ENCODE results near the gene CLCN2.

The CLCN2 gene

GRCh38 chr3:184387174-184387714, 25.8 kb upstream of the CLCN2 start:
- H4K5ac ChIP-seq (ENCODE audit: low read length) = no peak overlapping the region
- H2BK15ac ChIP-seq (replicated peaks; ENCODE audit: low read depth) = no peak overlapping the region
- no peak overlapping the region for H2BK120ac ChIP-seq (ENCODE audit: low read depth, low read length)
- no peaks in the 10 kb centered on the region for H3K79me2 ChIP-seq (ENCODE audit: control insufficient read depth, insufficient read depth, low read length)
- H2BK5ac ChIP-seq (ENCODE audit: low read length) = no peak overlapping the region
- no peaks in the 10 kb centered on the region for H3K4me1 ChIP-seq (ENCODE audit: control insufficient read depth, low read depth, low read length)
- H3K56ac ChIP-seq (ENCODE audit: low read length) = no peak overlapping the region
- no peaks in the 10 kb centered on the region for H3K27me3 ChIP-seq (ENCODE audit: insufficient read depth, low read length, poor library complexity)
- H3K9ac ChIP-seq (ENCODE audit: low read length) = no peak overlapping the region
- DNase-seq = no peak
- H2AK5ac ChIP-seq (ENCODE audit: low read length) = no peak overlapping the region
- no peak overlapping the region for H3K18ac ChIP-seq (ENCODE audit: low read length)
- H3K36me3 ChIP-seq (ENCODE audit: control insufficient read depth, insufficient read depth, low read length) = no peaks in the 10 kb centered on the region
- no peak overlapping the region for H3K4me3 ChIP-seq (ENCODE audit: low read length)
- no peak overlapping the region for H3K4ac ChIP-seq (ENCODE audit: low read depth, low read length)
- no peaks in the 10 kb centered on the region for H3K79me1 ChIP-seq (ENCODE audit: low read length)
- no CpG with 5 or more reads among the region's 12 CpGs for WGBS (ENCODE audit: extremely low coverage, insufficient coverage, low lambda C conversion rate)
- H3K4me2 ChIP-seq (ENCODE audit: low read length) = no peak overlapping the region
- no peak overlapping the region for H3K23ac ChIP-seq (ENCODE audit: low read length)
- H3K27ac ChIP-seq (ENCODE audit: low read depth, low read length) = no peak overlapping the region
- no peak overlapping the region for H4K8ac ChIP-seq (ENCODE audit: low read depth, low read length)

GRCh38 chr3:184386047-184386806, 24.8 kb upstream of the CLCN2 start:
- Histone ChIP-seq H2AK5ac (ENCODE audit: low read length) (no peak overlapping the region), H3K4ac (ENCODE audit: low read depth, low read length) (no peak overlapping the region), H3K56ac (ENCODE audit: low read length) (no peak overlapping the region), H3K4me2 (ENCODE audit: low read length) (no peak overlapping the region), H2BK120ac (ENCODE audit: low read depth, low read length) (no peak overlapping the region), H3K23ac (ENCODE audit: low read length) (no peak overlapping the region), H3K36me3 (ENCODE audit: control insufficient read depth, insufficient read depth, low read length) (no peaks in the 10 kb centered on the region), H4K8ac (ENCODE audit: low read depth, low read length) (no peak overlapping the region), H2BK15ac (replicated peaks; ENCODE audit: low read depth) (no peak overlapping the region), H4K5ac (ENCODE audit: low read length) (no peak overlapping the region), H3K27me3 (ENCODE audit: insufficient read depth, low read length, poor library complexity) (peaks cover under 1% of the 10 kb centered on the region), H2BK5ac (ENCODE audit: low read length) (no peak overlapping the region), H3K27ac (ENCODE audit: low read depth, low read length) (no peak overlapping the region), H3K79me1 (ENCODE audit: low read length) (no peaks in the 10 kb centered on the region), H3K4me3 (ENCODE audit: low read length) (no peak overlapping the region), H3K4me1 (ENCODE audit: control insufficient read depth, low read depth, low read length) (no peaks in the 10 kb centered on the region), H3K18ac (ENCODE audit: low read length) (no peak overlapping the region), H3K9ac (ENCODE audit: low read length) (no peak overlapping the region), H3K79me2 (ENCODE audit: control insufficient read depth, insufficient read depth, low read length) (no peaks in the 10 kb centered on the region)
- no CpG with 5 or more reads among the region's 37 CpGs for WGBS (ENCODE audit: extremely low coverage, insufficient coverage, low lambda C conversion rate)
- DNase-seq = no peak

- Histone ChIP-seq H3K23ac (ENCODE audit: low read length) (no peak overlapping the region), H3K9ac (ENCODE audit: low read length) (no peak overlapping the region), H2BK5ac (ENCODE audit: low read length) (no peak overlapping the region), H3K4me2 (ENCODE audit: low read length) (no peak overlapping the region), H4K5ac (ENCODE audit: low read length) (no peak overlapping the region), H3K36me3 (ENCODE audit: control insufficient read depth, insufficient read depth, low read length) (no peaks in the 10 kb centered on the region), H4K8ac (ENCODE audit: low read depth, low read length) (no peak overlapping the region), H2BK120ac (ENCODE audit: low read depth, low read length) (no peak overlapping the region), H3K79me2 (ENCODE audit: control insufficient read depth, insufficient read depth, low read length) (no peaks in the 10 kb centered on the region), H3K4me3 (ENCODE audit: low read length) (no peak overlapping the region), H3K56ac (ENCODE audit: low read length) (no peak overlapping the region), H2AK5ac (ENCODE audit: low read length) (no peak overlapping the region), H3K4me1 (ENCODE audit: control insufficient read depth, low read depth, low read length) (peaks cover 4% of the 10 kb centered on the region), H2BK15ac (replicated peaks; ENCODE audit: low read depth) (no peak overlapping the region), H3K18ac (ENCODE audit: low read length) (no peak overlapping the region), H3K27me3 (ENCODE audit: insufficient read depth, low read length, poor library complexity) (peaks cover 8% of the 10 kb centered on the region), H3K4ac (ENCODE audit: low read depth, low read length) (no peak overlapping the region), H3K27ac (ENCODE audit: low read depth, low read length) (no peak overlapping the region), H3K79me1 (ENCODE audit: low read length) (no peaks in the 10 kb centered on the region)
- no CpG with 5 or more reads among the region's 8 CpGs for WGBS (ENCODE audit: extremely low coverage, insufficient coverage, low lambda C conversion rate)
- no peak for DNase-seq
Measured at GRCh38 chr3:184384856-184385422, 23.5 kb upstream of the CLCN2 start.

- Histone ChIP-seq H4K5ac (ENCODE audit: low read length) (no peak overlapping the region), H2BK120ac (ENCODE audit: low read depth, low read length) (no peak overlapping the region), H3K79me2 (ENCODE audit: control insufficient read depth, insufficient read depth, low read length) (no peaks in the 10 kb centered on the region), H3K56ac (ENCODE audit: low read length) (no peak overlapping the region), H2AK5ac (ENCODE audit: low read length) (no peak overlapping the region), H3K27me3 (ENCODE audit: insufficient read depth, low read length, poor library complexity) (peaks cover 8% of the 10 kb centered on the region), H4K8ac (ENCODE audit: low read depth, low read length) (no peak overlapping the region), H2BK15ac (replicated peaks; ENCODE audit: low read depth) (no peak overlapping the region), H3K4me2 (ENCODE audit: low read length) (no peak overlapping the region), H3K27ac (ENCODE audit: low read depth, low read length) (no peak overlapping the region), H3K4me1 (ENCODE audit: control insufficient read depth, low read depth, low read length) (peaks cover 4% of the 10 kb centered on the region), H3K79me1 (ENCODE audit: low read length) (no peaks in the 10 kb centered on the region), H3K18ac (ENCODE audit: low read length) (no peak overlapping the region), H3K9ac (ENCODE audit: low read length) (no peak overlapping the region), H3K36me3 (ENCODE audit: control insufficient read depth, insufficient read depth, low read length) (no peaks in the 10 kb centered on the region), H3K23ac (ENCODE audit: low read length) (no peak overlapping the region), H3K4ac (ENCODE audit: low read depth, low read length) (no peak overlapping the region), H2BK5ac (ENCODE audit: low read length) (no peak overlapping the region), H3K4me3 (ENCODE audit: low read length) (no peak overlapping the region)
- DNase-seq = no peak
- WGBS (ENCODE audit: extremely low coverage, insufficient coverage, low lambda C conversion rate) = no CpG with 5 or more reads among the region's 9 CpGs
Measured at GRCh38 chr3:184384342-184384741, 22.9 kb upstream of the CLCN2 start.

- no peaks in the 10 kb centered on the region for H3K79me1 ChIP-seq (ENCODE audit: low read length)
- WGBS (ENCODE audit: extremely low coverage, insufficient coverage, low lambda C conversion rate) = no CpG with 5 or more reads among the region's 15 CpGs
- H3K4ac ChIP-seq (ENCODE audit: low read depth, low read length) = no peak overlapping the region
Measured at GRCh38 chr3:184383033-184383740, 21.8 kb upstream of the CLCN2 start.

More at GRCh38 chr3:184383033-184383740, 21.8 kb upstream of the CLCN2 start:
- no peak overlapping the region for H4K5ac ChIP-seq (ENCODE audit: low read length)
- H3K4me1 ChIP-seq (ENCODE audit: control insufficient read depth, low read depth, low read length) = peaks cover 7% of the 10 kb centered on the region
- H3K23ac ChIP-seq (ENCODE audit: low read length) = no peak overlapping the region
- no peak overlapping the region for H2BK120ac ChIP-seq (ENCODE audit: low read depth, low read length)
- H3K36me3 ChIP-seq (ENCODE audit: control insufficient read depth, insufficient read depth, low read length) = no peaks in the 10 kb centered on the region
- H3K4me2 ChIP-seq (ENCODE audit: low read length) = no peak overlapping the region
- no peak overlapping the region for H3K56ac ChIP-seq (ENCODE audit: low read length)
- no peak overlapping the region for H2BK15ac ChIP-seq (replicated peaks; ENCODE audit: low read depth)
- no peaks in the 10 kb centered on the region for H3K79me2 ChIP-seq (ENCODE audit: control insufficient read depth, insufficient read depth, low read length)
- no peak overlapping the region for H3K27ac ChIP-seq (ENCODE audit: low read depth, low read length)
- H2AK5ac ChIP-seq (ENCODE audit: low read length) = no peak overlapping the region
- no peak overlapping the region for H2BK5ac ChIP-seq (ENCODE audit: low read length)
- H3K9ac ChIP-seq (ENCODE audit: low read length) = no peak overlapping the region
- no peak for DNase-seq
- no peak overlapping the region for H3K4me3 ChIP-seq (ENCODE audit: low read length)
- peaks cover 8% of the 10 kb centered on the region for H3K27me3 ChIP-seq (ENCODE audit: insufficient read depth, low read length, poor library complexity)
- H3K18ac ChIP-seq (ENCODE audit: low read length) = no peak overlapping the region
- no peak overlapping the region for H4K8ac ChIP-seq (ENCODE audit: low read depth, low read length)

Data from mesendoderm (in vitro differentiated cells).